ENCODE data around the gene NFAM1.

The NFAM1 gene

DNA sequence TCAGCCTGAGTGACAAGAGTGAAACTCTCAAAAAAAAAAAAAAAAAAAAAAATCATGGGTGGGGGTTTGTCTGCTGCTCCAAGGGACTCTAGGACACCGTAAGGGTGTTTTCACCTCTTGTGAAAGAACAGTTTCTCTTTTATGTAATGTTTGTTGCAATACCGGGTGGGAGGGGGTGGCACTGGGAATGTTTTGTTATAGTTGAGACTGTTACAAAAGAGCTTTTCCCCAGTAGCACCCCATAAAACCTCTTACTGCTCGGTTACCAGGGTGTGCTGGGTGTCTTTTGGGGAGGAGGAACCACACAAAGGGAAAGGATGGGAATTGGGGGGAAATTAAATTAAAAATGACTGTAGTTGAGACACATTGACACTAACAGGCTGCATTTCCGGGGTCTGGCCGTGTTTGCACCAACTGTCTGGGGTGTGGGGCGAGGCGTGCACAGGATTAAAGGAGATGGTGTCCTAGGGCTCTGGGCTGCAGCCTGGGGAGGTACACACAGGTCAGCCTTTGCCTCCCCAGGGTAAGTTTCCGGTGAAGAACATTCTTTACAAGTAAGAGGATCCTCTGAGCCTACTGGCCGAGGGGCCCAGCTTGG, 1.6 kb downstream of the NFAM1 start:
- peaks cover 5% of the 10 kb centered on the region for H3K4me1 Mint-ChIP-seq
- no peaks in the 10 kb centered on the region for H3K9me3 Mint-ChIP-seq
- DNase-seq (no peak), ATAC-seq (no peak)
- no peak overlapping the region for H3K4me3 Mint-ChIP-seq
- peaks cover 26% of the 10 kb centered on the region for H3K27me3 Mint-ChIP-seq
- no peak overlapping the region for H3K27ac Mint-ChIP-seq

DNA sequence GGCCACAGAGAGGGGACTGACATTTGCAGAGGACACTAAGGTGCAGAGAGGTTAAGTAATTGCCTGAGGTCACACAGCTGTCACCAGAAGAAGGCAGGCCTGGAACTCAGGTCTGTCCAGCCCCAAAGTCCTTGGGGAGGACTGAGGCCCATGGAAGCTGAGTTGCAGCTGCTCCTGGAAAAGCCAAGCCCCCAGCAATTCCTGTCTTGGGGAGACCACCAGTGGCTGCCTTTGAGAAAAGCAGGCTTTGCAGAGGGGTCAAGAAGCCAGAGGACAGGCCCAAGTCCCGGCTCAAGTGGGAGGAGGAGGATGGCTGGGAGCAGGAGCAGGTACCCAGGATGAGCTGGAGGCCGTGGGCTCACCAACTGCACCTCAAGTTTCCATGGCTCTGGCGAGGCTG, 3.4 kb downstream of the NFAM1 start:
- ATAC-seq (no peak), DNase-seq (no peak)
- Mint-ChIP-seq H3K27ac (peak overlapping the region in 1 of 2 donors; percentile 25), H3K27me3 (peaks cover 26% of the 10 kb centered on the region), H3K9me3 (no peaks in the 10 kb centered on the region), H3K4me3 (no peak overlapping the region), H3K4me1 (peaks cover 5% of the 10 kb centered on the region)

DNA sequence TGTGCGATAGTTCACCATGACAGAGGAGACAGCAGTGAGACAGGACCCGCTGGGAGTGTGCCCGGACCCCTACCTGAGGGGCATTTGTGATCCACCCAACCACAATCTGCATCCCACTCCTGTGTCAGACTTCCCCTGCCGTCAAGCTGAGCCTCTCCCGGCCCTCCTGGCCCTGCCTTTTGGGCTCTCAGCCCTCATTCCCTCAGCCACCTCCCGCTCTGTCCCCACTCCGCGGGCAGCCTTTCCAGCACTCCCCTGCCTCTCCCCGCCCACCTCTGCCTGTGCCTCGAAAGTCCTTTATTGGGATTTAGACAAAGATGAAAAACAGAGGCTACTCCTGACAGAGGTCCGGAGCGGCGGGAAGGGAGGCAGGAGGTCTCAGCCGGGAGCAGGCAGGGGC, 4.2 kb downstream of the NFAM1 start:
- H3K9me3 Mint-ChIP-seq = no peaks in the 10 kb centered on the region
- H3K27me3 Mint-ChIP-seq = peaks cover 26% of the 10 kb centered on the region
- peaks cover 5% of the 10 kb centered on the region for H3K4me1 Mint-ChIP-seq
- DNase-seq (no peak), ATAC-seq (no peak)
- peak overlapping the region in 1 of 2 donors; percentile 9 for H3K27ac Mint-ChIP-seq
- no peak overlapping the region for H3K4me3 Mint-ChIP-seq

DNA sequence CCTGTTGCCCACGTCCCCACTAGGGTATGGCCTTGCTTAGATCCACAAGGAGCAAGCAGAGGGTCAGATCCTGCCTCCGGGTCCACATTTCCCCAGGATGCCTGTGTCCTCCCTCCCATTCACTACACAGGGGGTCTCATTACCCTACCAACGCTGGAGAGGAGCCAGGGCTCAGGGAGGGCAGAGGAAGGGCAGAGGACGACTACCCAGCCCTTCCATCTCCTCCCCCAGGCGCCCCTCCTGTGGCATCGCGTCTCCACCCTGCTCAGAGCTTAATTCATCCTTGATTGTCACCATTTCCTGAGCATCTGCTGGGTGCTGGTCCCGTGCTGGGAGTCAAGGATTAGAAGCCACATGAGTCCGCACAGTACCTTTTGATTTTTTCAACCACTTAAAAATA, 5.0 kb downstream of the NFAM1 start:
- Mint-ChIP-seq H3K4me3 (no peak overlapping the region), H3K9me3 (no peaks in the 10 kb centered on the region), H3K27me3 (peaks cover 24% of the 10 kb centered on the region), H3K27ac (no peak overlapping the region), H3K4me1 (peaks cover 4% of the 10 kb centered on the region)
- DNase-seq (no peak), ATAC-seq (no peak)

DNA sequence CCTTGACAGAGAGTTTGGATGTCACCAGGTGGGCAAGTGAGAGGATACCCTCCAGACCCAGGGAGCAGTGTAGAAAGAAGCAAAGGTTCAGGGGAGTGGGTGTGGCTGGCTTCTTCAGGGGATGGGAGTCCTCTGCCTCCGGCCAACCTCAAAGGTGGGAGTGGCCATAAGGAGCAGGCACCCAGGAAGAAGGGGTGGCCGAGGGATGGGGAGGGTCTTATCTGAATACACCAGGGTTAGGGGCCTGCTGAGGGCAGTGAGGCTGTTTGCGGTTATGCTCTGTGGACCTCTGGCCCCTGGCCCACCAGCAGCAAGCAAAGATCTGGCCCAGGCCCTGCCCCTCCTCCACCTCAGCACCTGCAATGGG, 6.2 kb downstream of the NFAM1 start:
- ATAC-seq = no peak
- Mint-ChIP-seq H3K4me3 (no peak overlapping the region), H3K27me3 (peaks cover 12% of the 10 kb centered on the region), H3K4me1 (peaks cover 7% of the 10 kb centered on the region), H3K9me3 (no peaks in the 10 kb centered on the region), H3K27ac (no peak overlapping the region)
- no peak for DNase-seq

DNA sequence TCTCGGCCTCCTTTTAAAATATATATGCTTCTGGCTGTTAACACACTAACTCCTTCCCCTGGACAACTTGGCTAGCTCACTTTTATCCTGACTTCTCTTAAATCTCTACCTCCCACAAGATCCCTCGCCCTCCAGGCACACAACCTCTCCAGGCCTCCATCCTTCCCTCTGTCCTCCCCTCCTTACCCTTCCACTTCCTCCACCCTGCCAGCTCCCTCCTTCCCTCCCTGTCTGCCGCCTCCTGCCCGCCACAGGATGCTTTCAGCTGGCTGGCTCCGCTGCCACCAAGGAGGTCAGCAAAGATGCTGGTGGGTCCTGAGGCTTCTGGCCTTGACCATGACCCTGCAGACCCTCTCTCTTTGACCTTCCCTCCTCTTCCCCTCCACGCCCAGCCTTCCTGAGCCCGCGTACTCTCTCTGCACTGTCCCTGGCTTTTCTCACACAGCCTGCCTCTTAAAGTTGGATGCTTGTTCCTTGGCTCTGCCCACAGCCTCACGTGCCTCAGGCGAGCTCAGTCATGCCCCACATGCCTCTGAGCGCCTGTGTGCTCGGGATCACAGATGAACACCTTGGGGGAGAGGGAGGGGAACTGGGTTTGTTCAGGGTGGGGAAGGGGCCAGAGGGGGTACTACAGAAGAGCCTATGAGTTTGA, 6.7 kb downstream of the NFAM1 start:
- DNase-seq (no peak), ATAC-seq (no peak)
- Mint-ChIP-seq H3K9me3 (no peaks in the 10 kb centered on the region), H3K27me3 (peaks cover 7% of the 10 kb centered on the region), H3K27ac (no peak overlapping the region), H3K4me1 (peaks cover 8% of the 10 kb centered on the region), H3K4me3 (no peak overlapping the region)

DNA sequence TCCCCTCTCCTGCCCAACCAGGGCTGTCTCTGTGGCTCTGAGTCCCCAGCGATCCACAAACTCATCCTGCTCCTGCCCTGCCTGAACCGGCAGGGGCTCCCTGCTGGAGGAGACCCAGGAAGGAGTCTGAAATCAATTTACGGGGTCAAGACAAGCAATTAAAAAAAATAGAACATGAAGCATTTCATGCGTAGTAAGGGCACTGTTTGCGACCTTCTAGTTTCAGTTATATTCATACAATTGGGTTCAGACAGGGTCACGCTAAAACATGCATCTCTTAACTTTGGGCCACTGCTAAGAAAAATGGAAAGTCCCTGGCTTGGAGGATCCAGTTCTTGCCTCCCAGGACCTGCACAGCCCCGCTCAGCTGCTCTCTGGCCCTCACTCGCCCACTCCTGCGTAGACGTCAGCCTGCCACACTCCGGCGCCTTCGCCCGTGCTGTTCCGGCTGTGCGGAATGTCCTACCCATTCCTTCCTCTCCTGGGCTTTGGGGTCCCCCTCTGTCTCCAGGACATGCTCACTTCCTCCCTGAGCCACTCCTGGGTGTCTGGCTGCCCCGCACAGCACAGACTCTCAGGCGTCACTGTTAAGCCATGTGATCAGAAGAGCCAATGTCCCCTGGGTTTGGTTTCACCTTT, 12.8 kb downstream of the NFAM1 start:
- Mint-ChIP-seq H3K4me3 (no peak overlapping the region), H3K9me3 (no peaks in the 10 kb centered on the region), H3K4me1 (peaks cover 8% of the 10 kb centered on the region), H3K27me3 (peaks cover 17% of the 10 kb centered on the region), H3K27ac (peak overlapping the region in 1 of 2 donors; percentile 50)
- ATAC-seq (no peak), DNase-seq (no peak)

DNA sequence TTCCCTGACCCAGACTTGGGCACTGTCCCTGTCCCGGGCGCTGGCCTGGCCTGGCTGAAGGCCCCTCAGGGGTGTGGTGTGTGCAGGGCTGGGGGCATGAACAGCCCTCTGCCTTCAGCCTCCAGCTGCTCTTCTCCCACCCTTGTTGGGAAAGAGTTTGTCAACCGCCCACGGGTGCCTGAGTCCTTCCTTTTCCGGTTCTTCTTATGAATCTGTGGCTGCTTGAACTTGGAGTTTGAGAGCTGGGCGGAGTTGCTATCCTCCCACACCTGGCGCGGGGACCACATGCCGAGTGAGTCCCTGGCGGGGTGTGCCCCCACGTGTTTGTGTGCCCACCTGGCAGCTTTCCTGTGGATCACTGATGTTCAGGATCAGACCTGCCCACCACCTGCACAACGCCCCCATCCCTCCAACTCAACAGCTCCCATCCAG, 13.4 kb downstream of the NFAM1 start:
- DNase-seq (no peak), ATAC-seq (no peak)
- peaks cover 17% of the 10 kb centered on the region for H3K27me3 Mint-ChIP-seq
- H3K9me3 Mint-ChIP-seq = no peaks in the 10 kb centered on the region
- H3K4me3 Mint-ChIP-seq = no peak overlapping the region
- H3K27ac Mint-ChIP-seq = peak overlapping the region in 1 of 2 donors; percentile 50
- peaks cover 8% of the 10 kb centered on the region for H3K4me1 Mint-ChIP-seq

DNA sequence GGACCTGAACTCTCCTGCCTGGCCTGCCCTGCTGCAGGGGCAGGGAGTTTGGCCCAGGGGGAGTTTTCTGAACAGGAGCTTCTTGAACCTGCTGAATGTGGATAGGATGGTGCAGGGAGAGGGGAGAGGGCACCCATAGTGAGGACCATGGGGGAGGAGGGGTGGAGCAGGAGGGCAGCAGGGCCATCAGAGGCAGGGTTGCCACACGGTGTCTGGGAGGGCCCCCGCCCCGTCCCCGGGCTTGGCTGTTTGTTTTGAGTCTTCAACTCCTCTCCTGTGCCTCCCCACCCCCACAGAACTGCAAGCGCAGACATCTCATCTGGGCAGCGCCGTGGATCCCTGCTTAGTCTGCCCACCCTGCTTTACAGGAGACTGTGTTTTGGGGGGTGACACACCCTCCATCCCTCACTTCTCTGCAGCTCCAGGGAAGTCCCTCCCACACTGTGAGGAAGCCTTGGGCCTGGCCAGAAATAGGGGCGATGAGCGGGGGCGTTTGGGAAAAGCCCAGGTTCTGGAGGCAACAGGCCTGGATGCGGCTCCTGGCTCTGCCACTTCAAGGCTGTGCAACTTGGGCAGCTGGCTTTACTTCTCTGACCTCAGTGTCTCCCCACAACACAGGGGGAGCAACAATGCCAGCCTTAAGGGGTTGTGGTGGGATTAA, 14.4 kb downstream of the NFAM1 start:
- DNase-seq = no peak

DNA sequence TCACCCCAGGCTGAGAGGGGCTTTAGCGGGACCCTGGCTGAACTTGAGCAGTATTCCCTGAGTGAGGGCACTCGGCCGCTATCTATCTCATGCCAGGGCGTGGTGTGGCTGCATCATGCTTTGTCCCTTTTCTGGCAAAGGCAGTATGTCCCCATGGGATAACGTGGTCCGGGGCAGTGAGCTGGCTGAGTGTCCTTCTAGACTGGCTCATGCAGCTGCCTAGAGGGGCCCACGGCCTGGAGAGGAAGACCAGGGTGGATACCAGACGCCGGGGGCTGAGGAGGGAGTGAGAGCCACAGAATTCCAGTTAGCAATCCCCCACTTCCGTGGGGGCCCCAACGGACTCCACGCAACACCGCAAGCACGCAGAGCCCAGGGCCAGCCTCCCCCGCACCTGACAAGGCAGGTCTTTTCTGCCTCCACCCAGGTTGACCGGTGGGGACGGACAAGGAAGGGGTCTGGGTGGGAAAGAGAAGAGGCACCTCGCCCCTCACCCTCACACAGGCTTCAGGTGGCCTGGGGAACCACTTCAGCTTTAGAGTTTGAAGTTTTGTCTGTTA, 15.5 kb downstream of the NFAM1 start:
- ATAC-seq (no peak), DNase-seq (no peak)
- no peaks in the 10 kb centered on the region for H3K9me3 Mint-ChIP-seq
- no peak overlapping the region for H3K27ac Mint-ChIP-seq
- peaks cover 17% of the 10 kb centered on the region for H3K27me3 Mint-ChIP-seq
- no peak overlapping the region for H3K4me3 Mint-ChIP-seq
- H3K4me1 Mint-ChIP-seq = peaks cover 8% of the 10 kb centered on the region

More for the DNA sequence above, 14.4 kb downstream of the NFAM1 start:
- no peak for ATAC-seq
- Mint-ChIP-seq H3K4me3 (no peak overlapping the region), H3K4me1 (peaks cover 8% of the 10 kb centered on the region), H3K9me3 (no peaks in the 10 kb centered on the region), H3K27me3 (peaks cover 17% of the 10 kb centered on the region), H3K27ac (peak overlapping the region in 1 of 2 donors; percentile 57)

DNA sequence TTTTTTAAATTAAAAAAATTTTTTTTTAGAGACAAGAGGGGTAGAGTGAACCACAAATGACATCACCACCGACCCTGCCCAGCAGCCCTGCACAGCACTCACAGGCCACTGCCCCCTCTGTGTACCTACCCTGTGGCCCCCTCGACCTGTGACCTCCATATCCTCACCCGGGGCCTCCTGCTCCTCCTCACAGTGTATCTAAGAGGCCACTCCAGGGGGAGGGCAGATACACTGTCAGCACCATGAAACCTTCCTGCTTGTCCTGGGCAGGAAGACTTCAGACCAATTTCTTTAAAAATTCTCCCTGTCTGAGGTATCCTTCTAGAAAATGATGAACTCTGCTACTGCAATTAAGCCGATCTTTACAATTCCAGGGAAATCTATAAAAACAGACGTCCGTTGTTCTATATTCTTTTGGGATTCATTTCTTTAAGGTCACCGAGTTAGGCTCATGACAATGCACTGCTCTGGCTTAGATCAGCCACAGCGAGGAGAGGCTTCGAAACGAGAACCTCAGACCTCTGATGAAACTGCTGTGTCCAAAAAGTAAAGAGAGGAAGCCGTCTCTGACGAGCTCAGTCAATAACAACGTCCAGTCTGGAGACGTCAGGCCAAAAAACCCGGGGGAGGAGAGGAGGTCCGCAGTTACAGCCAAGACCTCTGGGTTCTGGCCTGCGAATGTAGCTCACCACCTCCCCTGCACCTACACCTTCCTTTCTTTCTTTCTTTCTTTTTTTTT, 17.5 kb downstream of the NFAM1 start:
- Mint-ChIP-seq H3K4me3 (no peak overlapping the region), H3K27me3 (peaks cover 17% of the 10 kb centered on the region), H3K27ac (no peak overlapping the region), H3K9me3 (no peaks in the 10 kb centered on the region), H3K4me1 (no peaks in the 10 kb centered on the region)
- no peak for ATAC-seq
- no peak for DNase-seq

DNA sequence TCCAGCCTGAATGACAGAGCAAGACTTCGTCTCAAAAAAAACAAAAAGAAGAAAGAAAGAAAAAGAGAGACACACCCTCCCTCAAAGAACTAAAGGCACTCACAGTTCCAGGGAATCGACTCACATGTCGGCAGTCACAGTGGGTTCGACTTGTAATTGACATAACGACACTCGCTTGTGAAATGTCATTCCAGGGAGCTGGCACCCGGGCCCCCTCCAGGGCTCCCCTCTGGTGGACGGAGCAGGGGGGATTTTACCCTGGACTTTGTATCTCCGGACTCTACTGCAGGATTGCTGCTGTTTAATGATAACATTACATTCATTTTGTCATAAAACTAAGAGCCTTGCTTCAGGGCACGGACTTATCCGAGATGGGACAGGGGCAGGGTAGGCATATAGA, 18.2 kb downstream of the NFAM1 start:
- Mint-ChIP-seq H3K4me1 (no peaks in the 10 kb centered on the region), H3K9me3 (no peaks in the 10 kb centered on the region), H3K27ac (peak overlapping the region in 1 of 2 donors; percentile 54), H3K4me3 (no peak overlapping the region), H3K27me3 (peaks cover 10% of the 10 kb centered on the region)
- DNase-seq (no peak), ATAC-seq (no peak)

DNA sequence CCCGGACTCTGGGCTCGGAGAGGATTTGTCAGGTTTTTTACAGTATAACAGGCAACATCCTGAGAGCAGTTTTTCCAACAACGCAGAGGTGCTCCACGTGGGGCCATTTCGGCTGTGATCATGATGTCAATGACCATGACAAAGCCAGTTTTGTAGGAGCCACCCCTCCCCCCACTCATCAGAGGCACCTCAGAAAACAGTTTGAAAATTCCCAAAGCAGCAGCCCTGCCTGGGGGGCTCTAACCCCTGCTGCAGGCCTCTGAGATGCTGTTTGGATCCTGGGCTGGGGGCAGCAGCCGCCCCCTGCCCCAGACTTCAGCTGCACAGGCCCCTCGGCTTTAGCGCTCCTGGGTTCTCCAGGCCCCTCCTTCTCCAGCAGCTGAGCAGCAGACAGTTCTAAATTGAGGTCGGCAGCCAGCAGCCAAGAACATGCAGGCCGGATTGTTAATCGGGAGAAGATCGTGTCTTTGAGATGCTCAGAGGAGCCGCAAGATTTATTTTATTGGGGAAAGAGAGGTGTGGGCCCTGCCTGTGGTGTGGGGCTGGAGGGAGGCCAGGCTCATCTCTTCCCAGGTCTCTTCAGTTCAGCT, 19.4 kb downstream of the NFAM1 start:
- ATAC-seq (no peak), DNase-seq (no peak)
- Mint-ChIP-seq H3K27me3 (peaks cover 8% of the 10 kb centered on the region), H3K4me3 (no peak overlapping the region), H3K4me1 (no peaks in the 10 kb centered on the region), H3K9me3 (no peaks in the 10 kb centered on the region), H3K27ac (no peak overlapping the region)

DNA sequence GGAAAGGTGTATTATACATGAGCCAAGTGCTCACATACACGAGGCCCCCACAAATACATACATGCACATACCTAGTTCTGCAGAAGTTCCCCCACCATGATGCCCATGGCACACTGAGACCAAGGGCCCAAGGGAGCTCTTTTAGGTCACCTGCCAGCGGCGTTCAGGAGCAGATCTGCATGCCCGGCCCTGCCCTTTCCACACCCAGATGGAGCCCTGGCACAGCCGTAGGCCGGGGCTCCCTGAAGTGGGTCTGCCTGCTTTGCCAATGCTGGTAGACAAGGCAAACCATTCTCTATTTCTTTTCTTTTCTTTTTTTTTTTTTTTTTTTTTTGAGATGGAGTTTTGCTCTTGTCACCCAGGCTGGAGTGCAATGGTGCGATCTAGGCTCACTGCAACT, 21.5 kb downstream of the NFAM1 start:
- H3K27me3 Mint-ChIP-seq = no peaks in the 10 kb centered on the region
- no peak for DNase-seq
- H3K4me1 Mint-ChIP-seq = no peaks in the 10 kb centered on the region
- no peak for ATAC-seq
- H3K9me3 Mint-ChIP-seq = no peaks in the 10 kb centered on the region
- no peak overlapping the region for H3K27ac Mint-ChIP-seq
- no peak overlapping the region for H3K4me3 Mint-ChIP-seq

Data from stimulated activated naive CD8-positive, alpha-beta T cell treated with anti-CD3 and anti-CD28 coated beads, Interleukin-15, amount 100 ng/mL, for 72 hours (primary cell).